GM18858 (cell line): ENCODE results near the gene GCLM.
"Not testable (repeated sequence)": the region's sequence is repeated elsewhere in the genome, so short reads cannot be mapped to it uniquely, and the experiment has no call there.

Source experiments
- ATAC-seq: cut with Tn5 transposase; IDR thresholded peaks from one replicate; pipeline ENCODE4 v1.9.1; 2021; ENCODE audit not compliant: unreplicated experiment

GCLM gene

GRCh38 chr1:93909146-93910050 lies at the start of gene GCLM:
Gene GCLM (minus strand): TSS chr1:93909430. CDS start chr1:93909163, 267 bp downstream.
- peak; percentile 89 for ATAC-seq

- ATAC-seq = no peak
These were observed 49.5 kb upstream of the GCLM start for GRCh38 chr1:93958726-93959100.

GRCh38 chr1:93958032-93958725 lies 48.9 kb upstream of the GCLM start:
- ATAC-seq = no peak

- no peak for ATAC-seq
These were observed 46.5 kb upstream of the GCLM start for GRCh38 chr1:93955765-93956164.

GRCh38 chr1:93947002-93947686 lies 37.9 kb upstream of the GCLM start:
- not testable (repeated sequence) for ATAC-seq

- no peak for ATAC-seq
These were observed 29.4 kb upstream of the GCLM start for GRCh38 chr1:93938461-93939145.

- no peak for ATAC-seq
These were observed 28.8 kb upstream of the GCLM start for GRCh38 chr1:93937997-93938396.

GRCh38 chr1:93925206-93925605 lies 16.0 kb upstream of the GCLM start:
- ATAC-seq = no peak

GRCh38 chr1:93919780-93920179 lies 10.6 kb upstream of the GCLM start:
- no peak for ATAC-seq

GRCh38 chr1:93917302-93917701 lies 8.1 kb upstream of the GCLM start:
- ATAC-seq = no peak

GRCh38 chr1:93910880-93911279 lies 1.6 kb upstream of the GCLM start:
- ATAC-seq = not testable (repeated sequence)

- ATAC-seq = no peak
These were observed 1.1 kb upstream of the GCLM start for GRCh38 chr1:93910305-93910704.

GRCh38 chr1:93908394-93909145 lies 660 bp downstream of the GCLM start:
- peak; percentile 31 for ATAC-seq

- no peak for ATAC-seq
These were observed 1.5 kb downstream of the GCLM start for GRCh38 chr1:93907718-93908117.

- no peak for ATAC-seq
These were observed 2.8 kb downstream of the GCLM start for GRCh38 chr1:93906480-93906879.

- no peak for ATAC-seq
These were observed 3.5 kb downstream of the GCLM start for GRCh38 chr1:93905734-93906133.

- no peak for ATAC-seq
These were observed 4.2 kb downstream of the GCLM start for GRCh38 chr1:93905051-93905450.

GRCh38 chr1:93904228-93904627 lies 5.0 kb downstream of the GCLM start:
- ATAC-seq = no peak

- ATAC-seq = no peak
These were observed 8.3 kb downstream of the GCLM start for GRCh38 chr1:93900723-93901504.
